Erythroblast (primary cell): Measurements from ENCODE around the gene GBF1.

ENCODE experiments used
- GATA1 ChIP-seq: IDR thresholded peaks from 2 replicates; pipeline ENCODE4 v1.6.1; 2011; ENCODE audit warnings: low read depth, mild to moderate bottlenecking, control low read depth, low read length, moderate library complexity
- POLR2A ChIP-seq: IDR thresholded peaks from 2 replicates; pipeline ENCODE4 v1.6.1; 2011; ENCODE audit warnings: mild to moderate bottlenecking, low read length

DNA sequence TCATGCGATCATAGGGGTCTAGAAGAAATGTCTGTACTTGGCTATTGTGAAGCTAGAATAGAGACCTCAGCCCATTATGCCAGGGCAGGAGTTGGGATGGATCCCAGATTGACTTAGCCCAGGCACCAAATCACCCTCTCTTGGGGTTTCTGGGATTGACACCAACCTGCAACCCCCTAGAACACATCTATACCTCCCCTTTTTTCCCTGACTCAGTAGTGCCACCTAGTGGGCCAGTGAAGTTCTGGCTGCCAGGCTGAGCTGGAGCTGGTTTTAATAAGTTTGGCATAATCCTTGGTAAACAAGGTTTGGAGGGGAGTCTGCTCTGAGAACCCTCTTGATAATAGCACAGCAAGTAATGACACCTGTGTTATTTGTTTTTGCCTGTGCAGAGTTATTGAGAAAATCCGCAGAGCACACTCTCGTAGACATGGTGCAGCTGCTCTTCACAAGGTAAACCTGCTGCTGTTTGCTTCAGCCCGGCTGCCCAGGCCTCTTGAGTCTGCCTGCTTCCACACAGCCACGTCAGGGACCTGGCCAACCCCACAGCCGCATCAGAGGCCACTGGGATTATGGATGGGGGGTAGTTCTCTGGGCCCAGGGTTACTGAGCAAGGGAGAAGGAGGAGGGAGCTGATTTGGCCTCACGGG is 106.9 kb downstream of the GBF1 start:
- TF ChIP-seq POLR2A (no peak), GATA1 (no peak)
